ENCODE results near the gene FAM240A. TPM values are rescaled to one million over a fixed set of nuclear protein-coding genes. Genes with fewer than 3 reads are reported as not detected.

Gene FAM240A
- total and polyA plus RNA-seq, 2 donors (not counting 1 experiment from before 2014, with no cell fraction given) = not detected

DNA sequence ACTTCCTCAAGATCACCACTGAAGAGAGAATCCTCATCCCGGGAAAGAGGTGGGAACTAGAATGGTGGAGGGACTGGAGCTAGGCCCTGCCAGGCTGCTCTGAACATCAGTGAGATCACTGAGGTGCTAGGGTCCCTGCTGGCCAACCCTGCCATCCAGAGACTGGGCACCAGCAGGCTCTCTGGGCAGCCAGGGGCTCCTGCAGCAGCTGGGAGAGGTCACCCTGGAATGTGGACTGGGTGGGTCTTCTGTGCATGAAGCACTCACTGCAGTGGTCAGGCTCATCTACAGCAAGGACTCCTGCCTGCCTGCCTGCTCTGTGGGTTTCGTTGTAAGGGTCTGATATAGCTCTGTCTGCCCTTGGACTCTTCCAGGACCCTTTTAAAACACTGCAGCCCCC is 56.3 kb downstream of the FAM240A start:
- no peak overlapping the region for H2AFZ ChIP-seq (ENCODE audit: low read length)
- no peak overlapping the region for H3K9ac ChIP-seq (ENCODE audit: insufficient read depth, low read length)

DNA sequence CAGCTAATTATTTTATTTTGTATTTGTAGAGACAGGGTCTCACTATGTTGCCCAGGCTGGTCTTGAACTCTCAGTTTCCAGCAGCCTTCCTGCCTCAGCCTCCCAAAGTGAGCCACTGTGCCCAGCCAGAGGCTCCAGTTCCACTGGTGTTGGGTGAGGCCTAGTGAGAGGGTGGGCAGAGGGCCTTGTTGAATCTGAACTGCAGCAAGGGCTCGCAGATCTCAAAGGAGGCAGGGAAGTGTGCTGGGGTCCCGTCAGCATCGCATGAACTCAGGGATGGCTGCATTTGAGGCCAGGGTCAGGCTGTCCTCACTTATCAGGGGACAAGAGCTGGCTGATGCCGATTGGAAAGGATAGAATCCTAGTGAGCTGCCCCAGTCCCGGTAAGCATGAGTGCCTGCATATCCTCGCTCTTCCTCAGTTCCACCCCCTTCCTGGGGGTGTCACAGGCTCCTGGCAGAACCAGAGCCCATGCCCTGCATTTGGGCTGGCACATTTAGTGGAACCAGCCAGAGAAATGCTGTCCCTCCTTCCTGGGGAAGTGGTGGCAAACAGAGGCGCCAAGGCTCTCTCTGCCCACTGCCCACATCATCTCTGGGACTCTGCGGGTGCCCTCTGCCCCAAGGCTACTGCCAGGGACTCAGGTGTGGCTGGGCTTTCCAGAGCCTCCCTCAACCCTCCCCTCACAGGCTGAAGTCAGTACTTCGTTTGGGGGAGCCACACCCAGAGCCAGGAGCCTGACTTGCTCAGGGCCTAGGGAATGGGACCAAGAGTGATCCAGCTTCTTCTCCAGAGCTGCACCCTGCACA is 57.1 kb downstream of the FAM240A start:
- H3K36me3 ChIP-seq (ENCODE audit: control insufficient read depth, insufficient read depth, low read length) = no peaks in the 10 kb centered on the region
- H3K4me3 ChIP-seq (replicated peaks in 1 of 4; ENCODE audit: control extremely low read depth in 1 of 4, insufficient read depth in 1 of 4, low read depth in 3 of 4, low read length in 4 of 4) = no peak overlapping the region
- TF ChIP-seq, protein P1, sequence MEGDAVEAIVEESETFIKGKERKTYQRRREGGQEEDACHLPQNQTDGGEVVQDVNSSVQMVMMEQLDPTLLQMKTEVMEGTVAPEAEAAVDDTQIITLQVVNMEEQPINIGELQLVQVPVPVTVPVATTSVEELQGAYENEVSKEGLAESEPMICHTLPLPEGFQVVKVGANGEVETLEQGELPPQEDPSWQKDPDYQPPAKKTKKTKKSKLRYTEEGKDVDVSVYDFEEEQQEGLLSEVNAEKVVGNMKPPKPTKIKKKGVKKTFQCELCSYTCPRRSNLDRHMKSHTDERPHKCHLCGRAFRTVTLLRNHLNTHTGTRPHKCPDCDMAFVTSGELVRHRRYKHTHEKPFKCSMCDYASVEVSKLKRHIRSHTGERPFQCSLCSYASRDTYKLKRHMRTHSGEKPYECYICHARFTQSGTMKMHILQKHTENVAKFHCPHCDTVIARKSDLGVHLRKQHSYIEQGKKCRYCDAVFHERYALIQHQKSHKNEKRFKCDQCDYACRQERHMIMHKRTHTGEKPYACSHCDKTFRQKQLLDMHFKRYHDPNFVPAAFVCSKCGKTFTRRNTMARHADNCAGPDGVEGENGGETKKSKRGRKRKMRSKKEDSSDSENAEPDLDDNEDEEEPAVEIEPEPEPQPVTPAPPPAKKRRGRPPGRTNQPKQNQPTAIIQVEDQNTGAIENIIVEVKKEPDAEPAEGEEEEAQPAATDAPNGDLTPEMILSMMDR (conservative IDR thresholded peaks at IDR 0.05 in 1 of 2, IDR thresholded peaks at IDR 0.05 in 1 of 2; ENCODE audit: low read depth in 1 of 2, low read length in 2 of 2) = no peak
- TF ChIP-seq EZH2 (IDR thresholded peaks at IDR 0.05; ENCODE audit: low read length, missing control alignments) = no peak
- no peaks in the 10 kb centered on the region for H3K4me1 ChIP-seq (ENCODE audit: control insufficient read depth, extremely low read depth, insufficient read depth, low read length)
- no peaks in the 10 kb centered on the region for H3K27me3 ChIP-seq (ENCODE audit: control insufficient read depth, insufficient read depth, low read length)
- H3K9ac ChIP-seq (ENCODE audit: insufficient read depth, low read length) = no peak overlapping the region
- H3K4me2 ChIP-seq (ENCODE audit: extremely low read depth, insufficient read depth, low read length) = no peak overlapping the region
- no peaks in the 10 kb centered on the region for H4K20me1 ChIP-seq (ENCODE audit: control insufficient read depth, extremely low read depth, insufficient read depth, low read length)
- no peak for DNase-seq (ENCODE audit: low read depth in 2 of 2)
- H3K27ac ChIP-seq (ENCODE audit: insufficient read depth, low read length) = no peak overlapping the region
- H3K9me3 ChIP-seq (ENCODE audit: control insufficient read depth, insufficient read depth, low read depth, low read length) = no peaks in the 10 kb centered on the region
- H3K79me2 ChIP-seq (ENCODE audit: control insufficient read depth, insufficient read depth, low read length) = no peaks in the 10 kb centered on the region
- H2AFZ ChIP-seq (ENCODE audit: low read length) = no peak overlapping the region

More for the DNA sequence above, 56.3 kb downstream of the FAM240A start:
- Histone ChIP-seq H3K9me3 (ENCODE audit: control insufficient read depth, insufficient read depth, low read depth, low read length) (no peaks in the 10 kb centered on the region), H3K4me3 (replicated peaks in 1 of 4; ENCODE audit: control extremely low read depth in 1 of 4, insufficient read depth in 1 of 4, low read depth in 3 of 4, low read length in 4 of 4) (no peak overlapping the region), H3K36me3 (ENCODE audit: control insufficient read depth, insufficient read depth, low read length) (no peaks in the 10 kb centered on the region), H3K27me3 (ENCODE audit: control insufficient read depth, insufficient read depth, low read length) (no peaks in the 10 kb centered on the region), H4K20me1 (ENCODE audit: control insufficient read depth, extremely low read depth, insufficient read depth, low read length) (no peaks in the 10 kb centered on the region), H3K4me2 (ENCODE audit: extremely low read depth, insufficient read depth, low read length) (no peak overlapping the region), H3K79me2 (ENCODE audit: control insufficient read depth, insufficient read depth, low read length) (no peaks in the 10 kb centered on the region), H3K4me1 (ENCODE audit: control insufficient read depth, extremely low read depth, insufficient read depth, low read length) (no peaks in the 10 kb centered on the region), H3K27ac (ENCODE audit: insufficient read depth, low read length) (no peak overlapping the region)
- TF ChIP-seq EZH2 (IDR thresholded peaks at IDR 0.05; ENCODE audit: low read length, missing control alignments) = no peak
- TF ChIP-seq, protein P1 (conservative IDR thresholded peaks at IDR 0.05 in 1 of 2, IDR thresholded peaks at IDR 0.05 in 1 of 2; ENCODE audit: low read depth in 1 of 2, low read length in 2 of 2) = no peak
- no peak for DNase-seq (ENCODE audit: low read depth in 2 of 2)

DNA sequence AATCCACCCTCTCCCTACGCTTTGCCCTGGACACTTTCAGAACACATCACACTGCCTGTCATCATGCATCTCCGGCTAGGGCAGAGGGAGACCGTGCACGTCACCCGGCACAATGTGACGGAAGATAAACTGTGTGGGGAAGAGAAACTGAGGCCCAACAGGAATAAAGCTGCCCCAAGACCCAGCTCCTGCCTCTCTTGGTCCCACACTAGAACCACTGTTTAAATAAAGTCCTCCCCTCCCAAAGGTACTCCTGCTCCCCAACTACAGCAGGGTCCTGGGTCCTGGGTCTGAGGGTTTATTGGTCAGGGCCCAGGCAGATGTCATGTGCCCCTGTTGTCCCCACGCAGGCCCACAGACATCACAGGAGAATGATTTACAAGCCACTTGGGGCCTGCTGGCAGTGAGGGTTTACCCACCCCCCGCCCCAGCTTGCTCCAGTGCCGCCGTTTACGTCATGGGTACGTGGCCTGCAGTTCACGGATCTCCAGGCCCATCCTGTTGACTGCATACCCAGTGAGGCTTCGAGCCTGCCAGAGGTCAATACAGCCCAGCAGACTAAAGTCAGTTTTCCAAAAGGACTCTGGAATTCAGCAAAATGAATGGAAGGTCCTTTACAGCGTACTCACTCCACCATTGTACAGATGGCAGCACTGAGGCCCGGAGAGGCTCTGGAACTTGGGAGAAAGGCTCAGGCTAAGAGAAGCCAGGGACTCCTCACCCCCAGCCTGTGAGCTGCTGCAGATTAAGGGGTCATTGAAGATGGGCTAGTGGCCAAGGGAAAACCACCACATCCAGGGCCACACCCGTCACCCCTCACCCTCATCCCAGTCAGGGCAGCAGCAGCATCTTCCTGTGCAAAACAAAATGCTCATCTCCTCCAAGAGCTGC is 57.9 kb downstream of the FAM240A start:
- H2AFZ ChIP-seq (ENCODE audit: low read length) = no peak overlapping the region
- TF ChIP-seq EZH2 (IDR thresholded peaks at IDR 0.05; ENCODE audit: low read length, missing control alignments) = no peak
- TF ChIP-seq, protein P1 (conservative IDR thresholded peaks at IDR 0.05 in 1 of 2, IDR thresholded peaks at IDR 0.05 in 1 of 2; ENCODE audit: low read depth in 1 of 2, low read length in 2 of 2) = no peak
- no peak overlapping the region for H3K9ac ChIP-seq (ENCODE audit: insufficient read depth, low read length)
- no peaks in the 10 kb centered on the region for H3K4me1 ChIP-seq (ENCODE audit: control insufficient read depth, extremely low read depth, insufficient read depth, low read length)
- no peak overlapping the region for H3K4me2 ChIP-seq (ENCODE audit: extremely low read depth, insufficient read depth, low read length)
- H3K79me2 ChIP-seq (ENCODE audit: control insufficient read depth, insufficient read depth, low read length) = no peaks in the 10 kb centered on the region
- H3K36me3 ChIP-seq (ENCODE audit: control insufficient read depth, insufficient read depth, low read length) = no peaks in the 10 kb centered on the region
- no peaks in the 10 kb centered on the region for H3K9me3 ChIP-seq (ENCODE audit: control insufficient read depth, insufficient read depth, low read depth, low read length)
- H3K27me3 ChIP-seq (ENCODE audit: control insufficient read depth, insufficient read depth, low read length) = no peaks in the 10 kb centered on the region
- no peak overlapping the region for H3K4me3 ChIP-seq (replicated peaks in 1 of 4; ENCODE audit: control extremely low read depth in 1 of 4, insufficient read depth in 1 of 4, low read depth in 3 of 4, low read length in 4 of 4)
- H3K27ac ChIP-seq (ENCODE audit: insufficient read depth, low read length) = no peak overlapping the region
- H4K20me1 ChIP-seq (ENCODE audit: control insufficient read depth, extremely low read depth, insufficient read depth, low read length) = no peaks in the 10 kb centered on the region
- no peak for DNase-seq (ENCODE audit: low read depth in 2 of 2)

Data from fibroblast of lung (primary cell).